H54 (cell line): ENCODE measurements around the gene GATM.
"Not testable (repeated sequence)": the region's sequence is repeated elsewhere in the genome, so short reads cannot be mapped to it uniquely, and the experiment has no call there.

Experiments
- DNase-seq: peaks from one replicate; pipeline ENCODE4 v3.0.0; 2011; ENCODE audit warnings: low spot score, mixed read lengths; ENCODE audit not compliant: insufficient read length
- FAIRE-seq: peaks from 3 replicates; lab custom pipeline; 2011; peaks lifted over from hg19 to GRCh38; lab: Jason Lieb, UNC
- POLR2A ChIP-seq: IDR thresholded peaks from 2 replicates; pipeline ENCODE4 v1.6.1; 2011; ENCODE audit warnings: low read depth, mild to moderate bottlenecking, low read length

GATM gene

DNA sequence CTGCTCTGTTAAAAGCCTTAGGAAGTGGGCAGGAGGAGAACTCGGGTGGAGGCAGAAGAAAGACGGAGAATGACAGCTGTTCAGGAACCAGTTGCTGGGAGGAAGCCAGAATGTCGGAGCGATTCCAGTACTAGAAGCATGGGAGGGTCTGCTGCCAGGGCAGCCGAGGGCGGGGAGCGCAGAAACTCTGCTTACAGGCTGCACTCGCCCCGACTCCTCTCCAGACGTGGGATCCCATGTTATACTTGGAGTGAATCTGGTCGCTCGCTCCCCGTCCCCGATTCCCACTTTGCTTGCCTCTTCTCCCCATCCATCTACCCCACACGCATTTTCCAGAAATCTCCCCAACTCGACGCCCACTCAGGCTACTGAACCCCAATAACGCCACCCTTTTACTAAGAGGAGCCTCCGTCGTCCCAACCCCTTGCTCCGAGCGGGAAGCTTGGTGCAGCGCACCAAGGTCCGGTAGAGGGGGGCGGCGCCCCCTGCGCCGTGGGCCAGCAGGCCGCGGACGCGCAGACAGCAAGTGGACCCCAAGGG is 665 bp downstream of the GATM start:
- FAIRE-seq (no peak), DNase-seq (no peak)
- TF ChIP-seq POLR2A, result no peak

- TF ChIP-seq POLR2A, result no peak
- DNase-seq (no peak), FAIRE-seq (no peak)
Measured at GRCh38 chr15:45376967-45377608, 1.3 kb downstream of the GATM start.

GRCh38 chr15:45376300-45376928 is 1.9 kb downstream of the GATM start:
- no peak for FAIRE-seq
- no peak for TF ChIP-seq POLR2A

DNA sequence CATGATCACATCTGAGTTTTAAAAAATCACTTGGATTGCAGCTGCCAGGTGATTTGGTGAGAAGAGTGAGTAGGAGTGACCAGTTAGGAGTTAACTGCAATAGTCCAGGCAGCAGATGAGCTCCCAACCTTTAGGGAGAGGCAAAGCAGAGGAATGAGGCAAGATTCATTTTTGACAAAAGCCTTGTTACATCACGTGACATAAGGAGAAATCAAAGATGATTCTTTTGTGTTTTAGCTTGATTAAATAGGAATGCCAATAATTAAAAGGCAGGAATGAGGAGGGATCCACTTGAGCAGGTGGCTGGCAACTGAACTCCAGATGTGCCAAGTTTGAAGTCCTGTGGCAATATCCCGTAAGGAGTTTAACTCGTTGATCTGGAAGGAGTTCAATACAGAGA is 2.5 kb downstream of the GATM start:
- FAIRE-seq (no peak), DNase-seq (no peak)
- TF ChIP-seq POLR2A, result no peak

More at GRCh38 chr15:45376300-45376928, 1.9 kb downstream of the GATM start:
- no peak for DNase-seq

GRCh38 chr15:45373976-45374375 is 4.4 kb downstream of the GATM start:
- DNase-seq (no peak), FAIRE-seq (no peak)
- no peak for TF ChIP-seq POLR2A

- TF ChIP-seq POLR2A, result no peak
- FAIRE-seq (no peak), DNase-seq (no peak)
Measured at GRCh38 chr15:45372041-45372995, 6.0 kb downstream of the GATM start.

DNA sequence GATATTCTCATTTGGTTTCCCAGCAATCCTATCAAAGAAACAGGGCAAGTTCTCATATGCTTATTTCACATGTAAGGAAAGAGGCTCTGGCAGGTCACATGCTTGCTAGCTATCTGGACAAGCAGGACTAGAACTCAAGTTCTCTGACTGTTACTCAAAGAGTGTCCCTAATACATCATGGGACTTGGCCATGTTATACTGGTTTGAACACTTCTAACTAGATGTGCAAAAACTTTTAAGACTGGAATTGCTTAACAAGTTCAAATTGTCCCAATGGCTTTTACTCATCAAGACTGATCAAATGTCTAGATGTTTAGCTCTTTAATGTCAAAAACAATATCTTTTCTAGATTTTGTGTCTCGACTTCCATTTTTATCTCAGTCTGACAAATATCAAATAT is 6.8 kb downstream of the GATM start:
- FAIRE-seq, result no peak
- TF ChIP-seq POLR2A, result no peak
- DNase-seq, result no peak

DNA sequence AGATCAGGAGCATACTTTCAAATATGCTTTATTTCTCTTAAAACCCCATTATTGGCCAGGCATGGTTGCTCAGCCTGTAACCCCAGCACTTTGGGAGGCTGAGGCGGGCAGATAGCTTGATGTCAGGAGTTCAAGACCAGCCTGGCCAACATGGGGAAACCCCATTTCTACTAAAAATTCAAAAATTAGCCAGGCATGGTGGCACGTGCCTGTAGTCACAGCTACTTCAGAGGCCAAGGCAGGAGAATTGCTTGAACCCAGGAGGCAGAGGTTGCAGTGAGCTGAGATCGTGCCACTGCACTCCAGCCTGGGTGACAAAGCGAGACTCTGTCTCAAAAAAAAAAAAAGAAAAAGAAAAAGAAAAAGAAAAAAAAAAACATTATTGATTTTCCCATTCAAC is 8.3 kb downstream of the GATM start:
- not testable (repeated sequence) for FAIRE-seq, DNase-seq

- FAIRE-seq, DNase-seq: not testable (repeated sequence)
Measured at GRCh38 chr15:45367222-45367621, 11.1 kb downstream of the GATM start.

DNA sequence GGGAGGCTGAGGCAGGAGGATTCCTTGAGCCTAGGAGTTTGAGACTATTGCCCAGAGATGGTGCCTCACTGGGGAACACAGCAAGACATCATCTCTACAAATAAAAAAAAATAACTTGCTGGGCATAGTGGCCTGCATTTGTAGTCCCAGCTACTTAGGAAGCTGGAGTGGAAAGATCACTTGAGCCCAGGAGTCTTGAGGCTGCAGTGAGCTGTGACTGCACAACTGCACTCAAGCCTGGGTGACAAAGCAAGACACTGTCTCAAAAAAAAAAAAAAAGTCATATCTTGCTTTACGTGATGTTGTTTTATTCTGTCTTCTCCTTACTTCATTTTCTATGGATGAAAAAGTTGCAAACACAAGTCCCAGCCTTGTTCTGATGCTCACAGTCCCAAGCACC is 14.1 kb downstream of the GATM start:
- TF ChIP-seq POLR2A, result no peak
- FAIRE-seq (no peak), DNase-seq (no peak)

GRCh38 chr15:45363801-45364200 is 14.5 kb downstream of the GATM start:
- DNase-seq (no peak), FAIRE-seq (no peak)
- TF ChIP-seq POLR2A, result no peak

- DNase-seq (no peak), FAIRE-seq (no peak)
- no peak for TF ChIP-seq POLR2A
Measured at GRCh38 chr15:45363334-45363733, 15.0 kb downstream of the GATM start.

- no peak for TF ChIP-seq POLR2A
- FAIRE-seq (no peak), DNase-seq (no peak)
Measured at GRCh38 chr15:45362419-45362818, 15.9 kb downstream of the GATM start.

GRCh38 chr15:45361878-45362277 is 16.5 kb downstream of the GATM start:
- DNase-seq, result no peak
- no peak for FAIRE-seq
- no peak for TF ChIP-seq POLR2A
